Activated T-helper 1 cell treated with anti-CD3 and anti-CD28 coated beads, Interleukin-2, amount 50 U/mL, for 16 hours (primary cell): ENCODE results near the gene HGFAC.

Experiments
- DNase-seq, 2 donors: peaks; one replicate each; pipeline ENCODE4 v3.0.0-alpha.2; 2020; ENCODE audit warnings: low read depth in 1 of 2, low spot score in 1 of 2

HGFAC gene

DNA sequence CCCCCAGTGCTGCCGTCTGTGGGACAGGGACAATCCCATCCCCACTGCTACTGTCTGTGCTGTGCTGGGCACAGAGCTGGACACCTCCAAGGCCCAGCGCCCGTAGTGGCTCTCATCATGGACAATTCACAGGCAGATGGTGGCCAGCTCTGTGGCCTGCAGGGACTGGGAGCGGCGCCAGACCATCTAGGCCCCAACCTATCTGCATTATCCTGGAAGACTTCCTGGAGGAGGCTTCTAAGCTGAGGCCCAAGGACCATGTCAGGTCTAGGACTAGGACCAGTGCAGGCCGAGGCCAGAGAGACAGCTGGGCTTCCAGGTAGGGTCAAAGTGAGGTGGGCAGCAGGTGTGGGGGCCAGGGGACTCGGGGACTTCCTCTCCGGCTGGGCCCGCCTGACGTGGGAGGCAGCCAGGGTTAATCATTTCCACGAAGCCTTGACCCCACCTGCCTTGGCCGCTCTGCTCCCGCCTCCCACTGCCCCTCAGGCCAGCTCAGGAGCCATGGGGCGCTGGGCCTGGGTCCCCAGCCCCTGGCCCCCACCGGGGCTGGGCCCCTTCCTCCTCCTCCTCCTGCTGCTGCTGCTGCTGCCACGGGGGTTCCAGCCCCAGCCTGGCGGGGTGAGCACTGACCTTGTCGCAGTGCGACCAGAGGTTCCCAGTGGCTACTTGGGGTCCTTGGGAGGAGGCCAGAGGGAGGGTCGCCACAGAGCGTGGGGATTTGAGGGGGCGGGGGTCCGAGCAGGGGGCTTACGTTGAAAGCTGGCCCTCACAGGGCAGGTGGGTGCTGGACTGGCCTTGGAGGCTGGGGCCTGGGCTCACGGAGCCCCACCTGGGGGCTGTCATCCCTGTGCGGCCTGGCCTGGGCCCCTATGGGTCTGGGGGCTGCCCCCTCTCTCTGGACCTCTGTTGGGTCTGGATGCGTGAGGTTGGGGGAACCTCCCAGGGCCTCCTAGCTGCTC, at the start of gene HGFAC:
HGFAC (plus strand) TSS at position 468 of the 959 bp plus-strand sequence; CDS start at position 502, 34 bp downstream.
- no peak for DNase-seq

DNA sequence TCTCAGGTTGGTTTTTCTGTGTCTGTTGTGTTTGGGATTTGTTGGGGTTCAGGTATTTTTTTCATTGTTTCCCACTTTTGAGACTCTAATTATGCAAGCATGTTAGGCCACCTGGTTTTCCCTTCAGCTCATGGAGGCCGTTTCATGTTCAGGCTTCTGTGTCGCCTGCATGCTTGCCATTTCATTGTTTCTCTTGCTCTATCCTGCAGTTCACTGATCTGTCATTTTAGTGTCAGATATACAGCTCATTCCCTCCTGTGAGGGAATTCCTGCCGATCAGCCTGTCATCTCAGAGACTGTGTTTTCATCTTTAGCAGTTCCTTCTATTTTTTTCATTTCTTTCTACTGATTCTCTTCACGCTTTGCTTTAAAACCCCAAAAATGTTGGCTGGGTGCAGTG, 49.4 kb upstream of the HGFAC start:
- DNase-seq = no peak

DNA sequence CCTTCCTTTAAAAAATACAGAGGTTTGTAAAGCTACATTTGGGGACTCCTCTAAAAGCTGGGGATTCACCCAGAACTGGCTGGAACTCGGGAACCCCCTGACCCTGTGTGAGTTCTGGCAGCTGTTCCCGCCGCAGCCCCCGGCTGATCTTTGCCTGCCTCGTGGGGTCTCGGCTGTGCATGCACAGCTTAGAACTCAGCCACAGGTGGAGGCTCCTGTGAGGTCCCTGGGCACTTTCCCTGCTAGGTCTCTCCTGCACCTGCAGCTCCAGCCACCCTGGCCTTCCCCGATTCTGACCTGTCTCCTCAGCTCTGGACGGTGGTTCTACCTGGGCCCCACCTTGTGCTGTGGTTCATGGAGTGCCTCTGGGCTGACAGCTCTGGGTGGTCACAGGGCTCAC, 48.6 kb upstream of the HGFAC start:
- no peak for DNase-seq

DNA sequence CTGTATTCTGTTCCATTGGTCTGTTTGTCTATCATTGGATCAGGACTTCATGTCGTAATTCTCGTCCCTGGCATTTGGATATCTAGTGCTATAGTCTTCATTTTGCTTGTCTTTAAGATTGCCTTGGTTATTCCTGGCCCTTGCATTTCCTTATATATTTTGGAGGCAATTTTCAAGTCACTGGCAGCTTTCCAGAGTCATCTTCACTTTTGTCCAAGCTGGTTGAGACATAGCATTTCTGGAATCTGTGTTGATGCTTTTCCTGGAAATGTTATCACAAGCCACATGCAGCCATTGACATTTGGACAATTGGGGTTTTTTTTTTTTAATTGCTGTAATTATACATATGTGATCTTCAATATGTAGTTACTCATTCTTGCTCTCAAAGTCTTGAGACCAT, 45.2 kb upstream of the HGFAC start:
- no peak for DNase-seq

DNA sequence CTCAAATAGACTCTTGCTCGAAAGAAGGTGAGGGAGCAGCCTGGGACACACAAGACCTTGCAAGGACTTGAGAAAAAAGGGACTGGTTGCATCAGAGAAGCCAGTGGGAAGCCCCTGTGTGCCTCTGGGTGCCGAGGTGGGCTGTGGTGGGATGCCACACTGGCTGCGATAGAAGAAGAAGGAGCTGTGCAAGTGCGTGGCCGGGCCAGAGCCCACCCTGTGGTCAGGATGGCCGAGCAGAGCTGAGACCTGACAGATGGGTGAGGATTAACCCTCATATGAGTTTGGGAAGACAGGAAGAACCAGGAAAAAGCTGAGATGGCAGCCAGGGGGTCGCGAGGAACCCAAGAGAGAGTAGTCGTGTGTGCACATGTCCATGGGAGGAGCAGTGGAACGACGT, 44.6 kb upstream of the HGFAC start:
- no peak for DNase-seq

DNA sequence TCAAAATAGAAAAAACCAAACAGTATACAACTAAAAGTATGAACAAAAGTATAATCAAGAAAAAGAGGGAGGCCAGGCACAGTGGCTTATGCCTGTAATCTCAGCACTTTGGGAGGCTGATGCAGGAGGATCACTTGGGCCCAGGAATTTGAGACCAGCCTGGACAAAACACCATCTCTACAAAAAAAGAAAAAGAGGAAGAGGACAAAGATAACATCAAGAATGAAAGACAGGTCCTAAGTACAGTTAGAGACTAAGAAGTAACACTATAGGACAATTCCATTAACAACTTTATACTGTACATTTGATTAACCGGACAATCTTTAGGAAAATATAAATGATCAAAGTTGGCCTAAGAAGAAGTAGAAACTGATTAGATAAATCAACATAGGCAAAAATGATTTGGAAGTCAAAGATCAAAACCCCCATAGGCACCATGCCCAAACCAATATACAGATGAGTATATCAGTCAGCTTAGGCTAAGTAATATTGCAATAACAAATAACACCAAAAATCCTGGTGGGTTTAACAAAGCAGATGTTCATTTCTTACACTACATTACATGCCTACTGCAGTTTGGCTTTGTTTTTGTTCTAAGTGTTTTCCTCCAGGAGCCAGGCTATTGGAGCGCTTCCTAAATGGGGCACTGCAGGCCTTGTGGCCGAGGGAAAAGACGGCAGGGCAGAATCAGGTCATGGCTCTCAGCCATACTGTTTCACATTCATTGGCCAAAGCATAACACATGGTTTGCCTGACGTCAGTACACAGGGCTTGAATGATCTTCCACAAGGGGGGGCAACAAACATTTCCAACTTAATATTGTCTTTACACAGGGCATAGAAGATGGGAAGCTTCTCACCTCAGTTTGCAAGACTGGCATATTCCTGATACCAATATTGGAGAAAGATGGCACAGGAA, 42.2 kb upstream of the HGFAC start:
- no peak for DNase-seq

DNA sequence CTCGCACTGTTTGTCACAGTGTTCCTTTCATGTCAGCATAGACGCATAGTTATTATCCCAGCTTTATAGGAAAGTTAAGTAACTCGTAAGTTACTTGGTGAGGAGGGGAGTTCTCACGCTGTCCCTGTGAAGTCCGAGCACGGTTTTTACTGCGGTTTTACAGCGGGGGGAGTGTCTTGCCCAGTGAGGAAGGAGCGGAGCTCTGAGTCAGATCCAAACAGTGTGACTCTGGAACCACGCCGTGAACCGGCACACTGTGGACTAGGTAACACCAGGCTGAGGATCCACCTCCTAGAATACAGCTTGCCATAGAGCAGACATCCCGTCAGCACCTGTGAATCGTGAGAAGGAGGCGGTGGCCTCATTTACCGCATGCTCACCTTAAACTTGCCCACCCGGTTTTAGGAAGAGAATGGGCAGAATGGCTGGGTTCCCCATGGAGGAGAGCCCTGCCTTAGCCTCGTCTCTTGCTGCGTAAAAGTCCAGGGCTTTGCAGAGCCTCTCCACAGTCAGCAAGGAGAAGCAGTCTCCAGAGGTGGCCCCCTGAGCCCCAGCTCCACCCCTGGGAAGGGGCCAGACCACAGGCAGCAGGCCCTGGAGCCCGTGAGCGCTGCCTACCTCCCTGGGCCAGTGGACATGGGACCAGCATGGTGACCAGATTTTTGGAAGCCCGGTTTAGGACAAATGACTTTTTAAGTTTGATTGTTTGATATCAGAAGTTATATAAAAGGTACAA, 40.2 kb upstream of the HGFAC start:
- no peak for DNase-seq

DNA sequence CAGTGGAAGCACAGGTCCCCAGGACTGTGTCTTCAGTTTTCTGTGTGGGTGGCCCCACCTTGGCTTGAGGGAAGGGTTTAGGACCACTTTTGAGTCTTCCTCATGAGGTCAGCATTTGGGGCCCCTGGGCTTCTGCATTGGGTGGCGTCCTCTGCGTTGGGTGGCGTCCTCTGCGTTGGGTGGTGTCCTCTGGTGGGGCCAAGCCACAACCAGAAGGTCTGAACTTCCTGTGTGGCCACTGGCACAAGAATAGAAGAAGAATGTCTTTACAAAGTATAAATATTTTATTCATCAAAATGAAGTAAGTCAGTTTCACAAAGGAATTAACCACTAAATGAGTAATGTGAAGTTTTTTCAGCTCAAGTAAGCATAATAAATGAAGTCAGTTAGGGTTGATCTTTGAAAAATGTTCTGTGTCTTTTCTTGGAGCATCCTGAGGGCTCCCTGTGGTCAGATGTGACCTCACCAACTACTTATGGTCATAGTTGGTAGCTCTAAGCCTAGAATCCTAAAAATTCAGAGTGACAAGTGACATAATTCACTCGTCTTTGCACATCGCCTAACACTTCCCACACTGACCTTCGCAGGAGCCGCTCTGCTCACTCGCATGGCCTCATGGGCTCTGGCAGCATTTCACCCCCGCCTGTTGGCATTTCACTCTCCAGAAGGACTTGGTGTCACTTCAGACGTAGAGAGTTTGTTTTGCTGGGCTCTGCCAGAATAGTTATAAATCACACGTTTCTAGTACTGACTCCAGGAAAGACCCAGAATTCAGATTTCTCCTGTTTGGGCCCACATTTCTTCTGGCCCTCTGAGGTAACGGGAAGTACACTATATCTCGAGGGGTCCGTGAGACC, 39.0 kb upstream of the HGFAC start:
- DNase-seq = no peak

DNA sequence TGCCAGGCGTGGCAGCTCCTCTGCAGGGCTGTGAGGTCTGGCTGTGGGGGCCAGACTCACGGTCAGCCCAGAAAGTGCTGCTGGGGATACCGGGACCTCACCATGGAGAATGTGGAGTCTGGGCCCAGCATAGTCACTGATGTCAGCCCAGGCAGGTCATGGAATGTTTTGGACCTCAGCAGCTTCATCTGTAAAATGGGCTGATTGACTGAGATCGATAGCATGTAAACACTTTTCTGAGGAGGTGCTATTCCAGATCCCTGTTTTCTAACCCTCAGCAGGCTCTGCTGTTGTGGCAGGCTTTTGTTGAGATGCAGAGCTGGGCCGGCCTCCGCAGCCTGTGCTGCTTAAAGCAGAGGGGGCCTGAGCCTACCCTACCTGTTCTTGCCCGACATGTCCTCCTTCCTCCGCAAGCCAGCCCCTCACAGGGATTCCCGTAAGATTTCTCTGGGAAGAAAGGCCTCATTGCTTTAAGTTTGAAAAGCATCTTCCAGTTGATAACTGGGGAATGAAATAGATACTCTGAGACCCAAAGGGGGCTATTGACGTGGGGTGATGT, 38.3 kb upstream of the HGFAC start:
- DNase-seq = no peak

DNA sequence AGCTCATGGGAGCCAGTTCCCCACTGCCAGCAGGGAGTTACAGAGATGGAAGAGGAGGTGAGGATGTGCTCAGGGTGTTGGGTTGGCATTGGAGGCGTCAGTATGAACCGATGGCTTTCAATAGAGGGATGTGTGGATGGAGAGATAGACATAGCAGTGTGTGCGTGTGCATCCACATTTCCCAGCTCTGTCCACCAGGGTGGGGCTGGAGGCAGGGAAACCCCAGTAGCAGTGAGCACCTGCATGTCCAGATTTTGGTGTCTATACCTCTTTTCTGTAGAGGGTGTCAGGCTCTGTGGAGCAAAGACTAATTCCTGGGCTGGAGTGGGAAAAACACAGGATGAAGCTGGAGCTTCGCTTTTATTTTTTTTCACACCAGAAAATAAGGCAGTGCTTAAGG, 37.2 kb upstream of the HGFAC start:
- no peak for DNase-seq

DNA sequence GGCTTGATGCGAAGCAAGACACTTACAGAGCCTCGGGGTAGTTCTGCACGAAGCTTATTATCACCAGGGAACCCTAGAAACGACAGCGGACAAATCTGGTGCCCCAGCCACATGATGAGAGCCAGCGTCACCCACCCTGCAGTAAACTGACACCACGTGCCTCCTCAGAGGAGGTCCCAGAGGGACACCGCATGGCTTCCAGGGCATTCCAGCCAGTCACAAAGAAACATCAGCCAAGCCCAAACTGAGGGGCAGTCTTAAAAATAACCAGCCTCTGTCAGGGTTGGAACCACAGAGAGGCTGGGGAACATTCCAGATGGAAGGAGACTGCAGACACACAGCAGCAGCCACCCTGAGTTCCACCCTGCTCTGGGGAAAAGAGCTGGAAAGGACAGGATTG, 36.6 kb upstream of the HGFAC start:
- DNase-seq = no peak

DNA sequence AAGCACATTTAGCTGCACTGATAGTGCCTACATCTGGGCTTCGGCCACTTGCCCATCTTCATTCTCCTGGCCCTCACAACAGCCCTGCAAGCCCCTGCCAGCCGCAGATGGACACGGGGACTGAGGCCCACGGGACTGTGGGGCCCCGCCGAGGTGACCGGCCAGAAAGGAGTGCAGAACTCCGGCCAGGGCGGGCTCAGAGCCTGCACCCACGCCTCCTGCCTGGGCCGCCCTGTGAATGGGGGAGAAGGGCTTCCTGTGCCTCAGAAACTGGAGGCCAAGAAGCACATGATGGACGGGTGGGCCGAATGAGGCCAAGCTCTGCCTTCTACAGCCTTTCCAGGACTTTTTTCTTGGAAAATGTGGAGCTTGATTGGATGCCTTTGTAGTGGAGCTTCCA, 35.7 kb upstream of the HGFAC start:
- DNase-seq = no peak

DNA sequence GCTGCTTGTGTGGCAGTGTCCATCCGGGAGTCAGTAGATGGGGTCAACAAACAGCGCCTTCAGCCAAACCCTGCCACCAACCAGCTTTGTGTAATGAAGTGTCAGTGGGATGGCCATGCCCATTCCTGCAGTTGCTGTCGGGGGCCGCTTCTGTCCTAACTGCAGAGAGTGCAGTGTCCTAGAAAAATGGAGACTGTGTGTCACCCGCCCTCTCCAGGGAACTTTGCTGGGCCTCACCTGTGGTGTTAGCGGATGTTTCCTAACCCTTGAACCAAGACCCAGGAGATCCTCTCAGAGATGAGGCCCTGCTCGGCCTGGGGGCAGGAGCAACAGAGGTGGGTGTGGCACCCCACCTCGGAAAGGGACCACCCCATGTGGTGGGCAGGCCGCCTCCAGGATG, 35.3 kb upstream of the HGFAC start:
- no peak for DNase-seq

DNA sequence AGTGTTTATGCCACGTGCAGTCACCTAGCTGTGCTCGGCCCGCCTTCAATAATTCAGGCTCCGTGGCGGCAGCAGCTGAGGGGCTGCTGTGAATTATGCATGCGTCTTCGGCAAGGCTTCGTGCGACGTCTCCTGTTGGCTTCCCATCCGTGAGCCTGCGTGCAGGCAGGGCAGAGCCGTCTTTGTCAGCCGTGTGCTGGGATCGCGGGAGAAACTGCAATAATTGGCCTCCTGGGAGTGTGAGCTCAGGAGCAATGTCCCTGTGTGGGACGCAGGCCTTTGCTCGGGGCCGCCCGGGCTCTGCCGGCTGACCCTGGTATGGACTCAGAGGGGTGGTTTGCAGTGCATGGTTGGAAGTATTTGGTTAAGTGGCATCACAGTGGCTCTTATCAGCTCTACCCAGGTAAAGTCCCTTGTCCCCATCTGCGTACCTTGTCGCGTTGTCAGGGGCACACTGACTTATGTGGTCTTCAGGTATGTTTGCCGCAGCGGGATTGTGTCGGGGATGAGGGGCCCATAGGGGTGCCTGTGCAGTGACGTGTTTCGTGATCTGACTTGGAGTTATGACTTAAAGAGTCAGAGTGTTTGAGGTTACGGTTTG, 34.5 kb upstream of the HGFAC start:
- no peak for DNase-seq

DNA sequence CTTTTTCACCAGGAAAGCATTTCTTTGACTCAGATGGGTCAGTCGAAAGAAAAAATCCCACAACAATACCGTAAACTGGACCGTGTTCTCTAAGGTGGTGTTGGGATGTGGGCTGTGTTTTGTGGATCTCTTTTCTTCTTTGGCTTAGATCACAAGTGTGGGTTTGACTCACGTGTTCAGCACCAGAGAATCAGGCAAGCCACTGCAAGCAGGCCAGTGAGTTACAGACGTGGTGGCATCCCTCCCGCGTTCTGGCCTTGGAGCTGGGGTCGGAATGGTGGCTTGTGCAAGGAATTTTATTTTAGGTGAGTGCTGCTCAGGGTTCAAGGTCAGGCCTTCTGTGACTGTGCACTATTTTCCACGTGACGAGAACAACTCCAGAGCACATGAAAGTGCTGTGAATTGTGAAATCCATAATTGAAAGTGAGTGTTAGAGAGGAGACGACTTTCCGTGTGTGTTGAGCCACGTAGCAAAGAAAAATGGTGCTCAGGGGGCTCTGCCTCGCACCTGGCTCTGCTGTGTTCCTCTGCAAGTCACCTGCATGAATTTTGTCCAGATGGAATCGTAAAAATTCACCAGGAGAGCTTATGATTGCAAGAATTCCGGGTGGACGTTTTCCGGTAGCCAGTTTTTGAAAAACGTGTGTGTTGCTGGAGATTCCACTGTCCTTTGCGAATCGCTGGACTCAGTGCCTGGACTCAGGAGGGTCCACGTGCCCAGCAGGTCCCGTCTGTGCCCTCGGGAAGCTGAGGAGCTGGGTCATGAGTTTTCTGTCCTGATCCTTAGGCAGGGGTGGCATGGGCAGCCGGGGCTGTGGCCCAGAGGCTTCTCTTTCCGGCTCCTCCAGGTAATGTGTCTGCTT, 33.6 kb upstream of the HGFAC start:
- DNase-seq = no peak

DNA sequence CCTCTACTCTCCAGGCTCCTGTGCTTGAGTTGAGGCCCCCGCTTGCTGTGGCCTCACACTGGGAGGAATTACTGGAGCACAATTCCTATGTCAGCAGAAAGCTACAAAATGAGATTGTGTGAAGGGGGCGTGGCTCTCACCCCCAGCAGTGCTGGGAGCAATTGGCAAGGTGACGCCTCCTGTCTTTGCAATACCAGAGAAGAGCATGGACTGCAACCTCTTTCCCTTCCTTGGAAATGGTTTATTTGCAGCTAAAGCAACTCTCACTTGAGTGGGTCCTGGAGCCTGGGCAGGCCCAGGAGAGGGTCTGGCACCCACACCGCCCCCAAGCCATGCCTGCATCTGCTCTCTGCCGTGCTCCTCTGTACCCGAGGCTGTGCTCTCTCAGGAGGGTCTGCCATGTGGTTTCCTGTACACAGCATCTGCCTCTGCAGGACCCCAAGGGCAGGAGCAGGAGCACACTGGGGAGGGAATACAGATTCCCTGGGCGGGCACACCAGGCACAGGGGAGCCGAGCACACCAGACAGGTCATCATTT, 32.9 kb upstream of the HGFAC start:
- no peak for DNase-seq

DNA sequence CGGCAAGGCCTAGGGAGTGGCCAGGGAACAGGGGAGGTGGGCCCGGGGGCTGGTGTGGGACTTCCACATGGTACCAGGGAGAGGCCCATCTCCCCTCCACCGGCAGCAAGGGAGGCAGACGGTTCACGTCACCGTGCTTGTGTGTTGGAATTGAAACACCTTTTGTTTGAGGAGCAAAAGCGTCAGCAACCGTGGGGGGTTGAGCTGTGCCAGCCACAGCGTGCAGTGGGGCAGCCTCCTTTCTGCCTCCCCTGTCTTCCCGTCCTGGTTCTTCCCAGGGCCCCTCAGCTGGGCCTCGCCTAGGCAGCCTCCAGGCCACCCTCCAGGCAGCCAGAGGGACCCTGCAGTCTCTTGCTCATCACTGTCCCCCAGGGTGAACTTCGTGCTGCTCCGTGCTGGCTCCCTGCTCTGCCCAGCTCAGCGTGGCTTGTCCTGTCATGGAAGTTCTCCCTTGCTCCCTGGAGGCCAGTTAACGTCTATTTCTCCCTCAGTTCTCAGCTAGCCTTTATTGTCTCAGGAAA, 32.1 kb upstream of the HGFAC start:
- no peak for DNase-seq
